ENCODE data around the gene PCDHGA6. TPM values are rescaled to one million over a fixed set of nuclear protein-coding genes. Genes with fewer than 3 reads are reported as not detected.

The PCDHGA6 gene
- polyA plus RNA-seq, 1 of the 3 experiments (the other 2 are of a cell fraction): 1.4 TPM

DNA sequence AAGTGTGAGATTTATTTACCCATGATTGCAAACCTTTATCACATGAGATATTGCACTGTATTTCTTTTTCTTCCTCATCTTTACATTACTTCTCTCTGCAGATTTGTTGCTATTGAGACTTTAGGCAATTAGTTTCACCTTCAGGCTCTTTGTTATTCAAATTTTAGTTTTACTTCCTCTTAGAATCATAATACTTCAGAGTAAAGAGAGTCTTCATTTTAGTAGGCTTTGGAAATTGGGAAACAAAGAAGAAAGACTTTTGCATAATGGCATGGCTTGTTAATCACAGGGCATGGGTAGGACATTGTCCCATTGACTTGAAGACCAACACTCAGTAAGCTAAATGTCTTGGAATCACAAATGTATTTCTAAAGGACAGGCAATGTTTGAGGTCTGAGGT lies 11.0 kb upstream of the PCDHGA6 start:
- CTCF ChIA-PET: no interaction called here
- no peak overlapping the region for H2AFZ ChIP-seq (ENCODE audit: low read depth)

More for the DNA sequence above, 11.0 kb upstream of the PCDHGA6 start:
- Histone ChIP-seq H3K4me1 (ENCODE audit: control insufficient read depth in 1 of 2, insufficient read depth in 2 of 2, low read depth in 1 of 2, low read length in 1 of 2) (no peaks in the 10 kb centered on the region), H3F3A (replicated peaks; ENCODE audit: insufficient read depth) (no peaks in the 10 kb centered on the region), H3K9me2 (no peaks in the 10 kb centered on the region), H3K27me3 (ENCODE audit: insufficient read depth) (no peaks in the 10 kb centered on the region), H3K4me3 (ENCODE audit: low read depth in 2 of 2, low read length in 1 of 2) (no peak overlapping the region), H3K36me3 (replicated peaks in 1 of 2; ENCODE audit: control insufficient read depth in 1 of 2, insufficient read depth in 2 of 2, low read length in 1 of 2) (peaks cover 0 to 6% of the 10 kb centered on the region in 2 experiments), H3K9ac (no peak overlapping the region), H3K4me2 (no peak overlapping the region), H4K20me1 (ENCODE audit: insufficient read depth) (no peaks in the 10 kb centered on the region), H3K79me2 (ENCODE audit: insufficient read depth) (no peaks in the 10 kb centered on the region), H3K9me3 (no peaks in the 10 kb centered on the region; the same call in 1 of the 2 replicates), H3K27ac (ENCODE audit: low read depth in 2 of 2, low read length in 1 of 2) (no peak overlapping the region)
- TF ChIP-seq FOSL2 (IDR thresholded peaks at IDR 0.05; ENCODE audit: borderline replicate concordance, low read depth) (no peak), CHD2 (IDR thresholded peaks at IDR 0.05; ENCODE audit: low read length, partially characterized antibody) (no peak), NRF1 (IDR thresholded peaks at IDR 0.05; ENCODE audit: low read depth, low read length) (no peak), FOXJ3 (CRISPR knock-in tag; IDR thresholded peaks at IDR 0.05) (no peak), ZBTB33 (IDR thresholded peaks at IDR 0.05; ENCODE audit: borderline replicate concordance, low read depth) (no peak), GATA2 (CRISPR knock-in tag; IDR thresholded peaks at IDR 0.05) (no peak), RXRA (IDR thresholded peaks at IDR 0.05; ENCODE audit: borderline replicate concordance, low read depth) (no peak), JUND (IDR thresholded peaks at IDR 0.05) (no peak)
- TF ChIP-seq, protein P1, sequence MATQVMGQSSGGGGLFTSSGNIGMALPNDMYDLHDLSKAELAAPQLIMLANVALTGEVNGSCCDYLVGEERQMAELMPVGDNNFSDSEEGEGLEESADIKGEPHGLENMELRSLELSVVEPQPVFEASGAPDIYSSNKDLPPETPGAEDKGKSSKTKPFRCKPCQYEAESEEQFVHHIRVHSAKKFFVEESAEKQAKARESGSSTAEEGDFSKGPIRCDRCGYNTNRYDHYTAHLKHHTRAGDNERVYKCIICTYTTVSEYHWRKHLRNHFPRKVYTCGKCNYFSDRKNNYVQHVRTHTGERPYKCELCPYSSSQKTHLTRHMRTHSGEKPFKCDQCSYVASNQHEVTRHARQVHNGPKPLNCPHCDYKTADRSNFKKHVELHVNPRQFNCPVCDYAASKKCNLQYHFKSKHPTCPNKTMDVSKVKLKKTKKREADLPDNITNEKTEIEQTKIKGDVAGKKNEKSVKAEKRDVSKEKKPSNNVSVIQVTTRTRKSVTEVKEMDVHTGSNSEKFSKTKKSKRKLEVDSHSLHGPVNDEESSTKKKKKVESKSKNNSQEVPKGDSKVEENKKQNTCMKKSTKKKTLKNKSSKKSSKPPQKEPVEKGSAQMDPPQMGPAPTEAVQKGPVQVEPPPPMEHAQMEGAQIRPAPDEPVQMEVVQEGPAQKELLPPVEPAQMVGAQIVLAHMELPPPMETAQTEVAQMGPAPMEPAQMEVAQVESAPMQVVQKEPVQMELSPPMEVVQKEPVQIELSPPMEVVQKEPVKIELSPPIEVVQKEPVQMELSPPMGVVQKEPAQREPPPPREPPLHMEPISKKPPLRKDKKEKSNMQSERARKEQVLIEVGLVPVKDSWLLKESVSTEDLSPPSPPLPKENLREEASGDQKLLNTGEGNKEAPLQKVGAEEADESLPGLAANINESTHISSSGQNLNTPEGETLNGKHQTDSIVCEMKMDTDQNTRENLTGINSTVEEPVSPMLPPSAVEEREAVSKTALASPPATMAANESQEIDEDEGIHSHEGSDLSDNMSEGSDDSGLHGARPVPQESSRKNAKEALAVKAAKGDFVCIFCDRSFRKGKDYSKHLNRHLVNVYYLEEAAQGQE (IDR thresholded peaks at IDR 0.05; ENCODE audit: low read depth, low read length): no peak
- TF ChIP-seq, protein P2, sequence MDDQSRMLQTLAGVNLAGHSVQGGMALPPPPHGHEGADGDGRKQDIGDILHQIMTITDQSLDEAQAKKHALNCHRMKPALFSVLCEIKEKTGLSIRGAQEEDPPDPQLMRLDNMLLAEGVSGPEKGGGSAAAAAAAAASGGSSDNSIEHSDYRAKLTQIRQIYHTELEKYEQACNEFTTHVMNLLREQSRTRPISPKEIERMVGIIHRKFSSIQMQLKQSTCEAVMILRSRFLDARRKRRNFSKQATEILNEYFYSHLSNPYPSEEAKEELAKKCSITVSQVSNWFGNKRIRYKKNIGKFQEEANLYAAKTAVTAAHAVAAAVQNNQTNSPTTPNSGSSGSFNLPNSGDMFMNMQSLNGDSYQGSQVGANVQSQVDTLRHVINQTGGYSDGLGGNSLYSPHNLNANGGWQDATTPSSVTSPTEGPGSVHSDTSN (IDR thresholded peaks at IDR 0.05): no peak
- POLR2A ChIA-PET: no interaction called here
- DNase-seq: no peak
